ENCODE measurements around the gene TMEM119. TPM values are rescaled to one million over a fixed set of nuclear protein-coding genes. Genes with fewer than 3 reads are reported as not detected.

TMEM119 gene
- total and polyA plus RNA-seq, 2 of the 4 experiments (the other 2 are of a cell fraction) = 8.1 to 9.2 TPM

DNA sequence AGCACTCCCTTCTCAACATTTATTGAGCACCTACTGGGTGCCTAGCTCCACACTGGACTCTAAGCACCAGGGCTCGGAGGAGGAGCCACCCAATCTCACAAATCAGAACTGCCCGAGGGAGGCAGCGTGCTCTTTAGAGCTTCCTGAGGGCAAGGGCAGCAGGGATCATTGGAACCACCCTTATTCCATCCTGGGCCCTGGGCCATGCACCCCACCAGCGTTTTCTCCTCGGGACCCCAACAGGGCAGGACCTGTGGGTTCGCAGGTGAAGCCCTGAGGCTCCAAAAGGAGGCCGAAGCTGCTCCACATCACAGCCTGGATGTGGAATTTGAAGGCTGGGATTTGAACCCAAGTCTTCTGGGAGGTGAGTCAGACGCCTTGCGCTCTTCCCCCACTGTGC is 15.4 kb downstream of the TMEM119 start:
- in situ Hi-C loops (cut with MboI; ENCODE audit: low sequenced_read_pairs) (no loop called here), dilution Hi-C loops (cut with HindIII; ENCODE audit: low sequenced_read_pairs, unreplicated experiment) (no loop called here), intact Hi-C loops (cut with micrococcal nuclease) (no loop called here)
- Histone ChIP-seq H3K4ac (ENCODE audit: low read depth, low read length) (no peak overlapping the region), H3K27ac (ENCODE audit: insufficient read depth, low read length) (no peak overlapping the region), H3K27me3 (ENCODE audit: control insufficient read depth, insufficient read depth, low read length) (peaks cover 2% of the 10 kb centered on the region), H4K8ac (ENCODE audit: low read depth in 2 of 2, low read length in 2 of 2) (no peak overlapping the region), H2AK9ac (replicated peaks; ENCODE audit: low read depth, low read length, poor library complexity) (peak overlapping the region; percentile 61), H3K79me1 (ENCODE audit: low read depth in 1 of 2, low read length in 2 of 2) (no peaks in the 10 kb centered on the region), H3K14ac (replicated peaks; ENCODE audit: low read depth, low read length) (no peak overlapping the region), H3K4me2 (ENCODE audit: low read depth, low read length) (no peak overlapping the region), H3K9ac (ENCODE audit: low read depth, low read length) (no peak overlapping the region), H2AFZ (replicated peaks; ENCODE audit: low read length, poor library complexity) (no peak overlapping the region), H3K56ac (ENCODE audit: extremely low read depth, insufficient read depth, low read length) (no peak overlapping the region), H4K20me1 (ENCODE audit: insufficient read depth, low read length) (no peaks in the 10 kb centered on the region), H2BK5ac (ENCODE audit: low read depth, low read length, poor library complexity, severe bottlenecking) (no peak overlapping the region), H3K18ac (ENCODE audit: low read depth, low read length) (no peak overlapping the region), H2BK120ac (ENCODE audit: low read depth, low read length) (no peak overlapping the region), H3K36me3 (ENCODE audit: control insufficient read depth, insufficient read depth, low read length) (no peaks in the 10 kb centered on the region), H4K91ac (ENCODE audit: insufficient read depth, low read depth, low read length) (no peak overlapping the region), H2AK5ac (ENCODE audit: low read depth, low read length) (no peak overlapping the region), H3K4me3 (ENCODE audit: insufficient read depth, low read depth, low read length) (no peak overlapping the region), H3K23ac (ENCODE audit: low read depth, low read length) (no peak overlapping the region), H2BK20ac (ENCODE audit: low read depth, low read length) (no peak overlapping the region), H3K9me3 (ENCODE audit: control insufficient read depth, insufficient read depth, low read length) (no peaks in the 10 kb centered on the region), H3K4me1 (ENCODE audit: control insufficient read depth, insufficient read depth, low read length) (peaks cover 3% of the 10 kb centered on the region; the same call in 1 of the 2 replicates), H2BK15ac (ENCODE audit: low read depth, low read length) (no peak overlapping the region), H4K5ac (ENCODE audit: low read depth, low read length) (no peak overlapping the region), H3K9me1 (ENCODE audit: insufficient read depth, low read length) (no peaks in the 10 kb centered on the region; the same call in none of the 2 replicates)
- ATAC-seq (ENCODE audit: low read depth) (no peak), DNase-seq (no peak)
- 60% methylated on average over 1 of the region's 9 CpGs; no CpG with 5 or more reads in 1 of the 2 experiments for WGBS, 2 experiments (ENCODE audit: extremely low coverage in 2 of 2, insufficient read length in 1 of 2)
- TF ChIP-seq MAZ (IDR thresholded peaks at IDR 0.05; ENCODE audit: borderline replicate concordance, low read depth, low read length) = no peak
- no peak for TF ChIP-seq CTCF (conservative IDR thresholded peaks at IDR 0.05; ENCODE audit: low read depth, low read length)
- TF ChIP-seq POLR2A (IDR thresholded peaks at IDR 0.05; ENCODE audit: low read depth, low read length) = no peak
- TF ChIP-seq RCOR1 (IDR thresholded peaks at IDR 0.05; ENCODE audit: insufficient replicate concordance, low read length) = no peak
- no peak for TF ChIP-seq NFE2L2 (IDR thresholded peaks at IDR 0.05; ENCODE audit: low read depth, low read length)
- no peak for TF ChIP-seq BHLHE40 (IDR thresholded peaks at IDR 0.05; ENCODE audit: low read depth, low read length)
- TF ChIP-seq USF2 (IDR thresholded peaks at IDR 0.05; ENCODE audit: low read depth, low read length) = no peak
- no peak for TF ChIP-seq RFX5 (IDR thresholded peaks at IDR 0.05; ENCODE audit: low read depth, low read length)
- no peak for TF ChIP-seq MXI1 (IDR thresholded peaks at IDR 0.05; ENCODE audit: borderline replicate concordance, low read depth, low read length)
- no peak for TF ChIP-seq CHD1 (IDR thresholded peaks at IDR 0.05; ENCODE audit: low read depth, low read length)
- no peak for TF ChIP-seq SMC3 (IDR thresholded peaks at IDR 0.05; ENCODE audit: low read depth, low read length)
- no peak for TF ChIP-seq CEBPB (IDR thresholded peaks at IDR 0.05; ENCODE audit: low read depth, low read length)
- TF ChIP-seq MAFK (IDR thresholded peaks at IDR 0.05; ENCODE audit: low read depth, low read length) = no peak
- TF ChIP-seq, protein P1, sequence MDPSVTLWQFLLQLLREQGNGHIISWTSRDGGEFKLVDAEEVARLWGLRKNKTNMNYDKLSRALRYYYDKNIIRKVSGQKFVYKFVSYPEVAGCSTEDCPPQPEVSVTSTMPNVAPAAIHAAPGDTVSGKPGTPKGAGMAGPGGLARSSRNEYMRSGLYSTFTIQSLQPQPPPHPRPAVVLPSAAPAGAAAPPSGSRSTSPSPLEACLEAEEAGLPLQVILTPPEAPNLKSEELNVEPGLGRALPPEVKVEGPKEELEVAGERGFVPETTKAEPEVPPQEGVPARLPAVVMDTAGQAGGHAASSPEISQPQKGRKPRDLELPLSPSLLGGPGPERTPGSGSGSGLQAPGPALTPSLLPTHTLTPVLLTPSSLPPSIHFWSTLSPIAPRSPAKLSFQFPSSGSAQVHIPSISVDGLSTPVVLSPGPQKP (IDR thresholded peaks at IDR 0.05; ENCODE audit: borderline replicate concordance, low read depth, low read length) = no peak
- no peak for TF ChIP-seq FOS (IDR thresholded peaks at IDR 0.05; ENCODE audit: low read depth, low read length)
- no peak for TF ChIP-seq RAD21 (IDR thresholded peaks at IDR 0.05; ENCODE audit: low read length)
- BruUV-seq (replicated peaks) = no TSS peak
- ChIA-PET POLR2A (ENCODE audit: unreplicated experiment) (no interaction called here), CTCF (no interaction called here)

Measured in IMR-90 (cell line).